ENCODE measurements around the gene TMEM88. TPM values are rescaled to one million over a fixed set of nuclear protein-coding genes. Genes with fewer than 3 reads are reported as not detected.
A peak's percentile ranks its signal among the peaks of the same experiment; 100 is the strongest.

TMEM88 gene
- total RNA-seq, 3 donors from 2014 or later: 4.8 to 21.0 (median 5.7) TPM

DNA sequence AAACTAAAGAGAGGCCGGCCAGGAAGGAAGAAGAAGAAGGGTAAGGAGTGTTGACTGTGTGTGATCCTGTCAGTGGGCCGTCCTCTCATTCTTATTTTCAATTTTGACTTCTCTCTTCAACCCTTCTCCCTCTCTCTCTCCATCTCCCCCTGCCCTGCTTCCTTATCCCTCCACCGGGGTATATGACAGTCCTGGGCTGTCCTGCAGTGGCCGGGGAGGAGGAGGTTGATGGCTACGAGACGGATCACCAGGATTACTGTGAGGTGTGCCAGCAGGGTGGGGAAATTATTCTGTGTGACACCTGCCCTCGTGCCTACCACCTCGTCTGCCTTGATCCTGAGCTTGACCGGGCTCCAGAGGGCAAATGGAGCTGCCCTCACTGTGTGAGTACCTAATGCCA, 39.4 kb downstream of the TMEM88 start:
- TF ChIP-seq POLR2AphosphoS5 (IDR thresholded peaks at IDR 0.05): no peak
- no peaks in the 10 kb centered on the region for H3K36me3 ChIP-seq
- no peak for DNase-seq (ENCODE audit: low spot score in 2 of 2)
- peaks cover 0 to 4% of the 10 kb centered on the region in 2 donors for H3K4me1 ChIP-seq
- intact Hi-C loops (cut with DNase I; ENCODE audit: low total_unique reads): no loop called here
- no peaks in the 10 kb centered on the region for H3K9me3 ChIP-seq
- no peaks in the 10 kb centered on the region for H3K27me3 ChIP-seq
- no peak overlapping the region for H3K27ac ChIP-seq
- H3K4me3 ChIP-seq: no peak overlapping the region

DNA sequence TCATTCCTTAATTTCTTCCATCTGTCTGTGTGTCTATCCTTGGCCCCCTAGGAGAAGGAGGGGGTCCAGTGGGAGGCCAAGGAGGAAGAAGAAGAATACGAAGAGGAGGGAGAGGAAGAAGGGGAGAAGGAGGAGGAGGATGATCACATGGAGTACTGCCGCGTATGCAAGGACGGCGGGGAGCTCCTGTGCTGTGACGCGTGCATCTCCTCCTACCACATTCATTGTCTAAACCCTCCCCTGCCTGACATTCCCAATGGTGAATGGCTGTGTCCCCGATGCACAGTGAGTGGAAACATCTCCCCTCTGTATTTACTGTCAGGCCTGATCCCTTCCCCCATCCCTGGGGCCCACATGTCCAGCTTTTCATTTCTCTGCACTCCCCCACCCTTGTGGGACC, 40.0 kb downstream of the TMEM88 start:
- no peaks in the 10 kb centered on the region for H3K27me3 ChIP-seq
- peaks cover 0 to 2% of the 10 kb centered on the region in 2 donors for H3K4me1 ChIP-seq
- no peak for DNase-seq (ENCODE audit: low spot score in 2 of 2)
- intact Hi-C loops (cut with DNase I; ENCODE audit: low total_unique reads): no loop called here
- H3K4me3 ChIP-seq: no peak overlapping the region
- H3K36me3 ChIP-seq: no peaks in the 10 kb centered on the region
- no peak overlapping the region for H3K27ac ChIP-seq
- TF ChIP-seq CTCF (IDR thresholded peaks at IDR 0.05) (no peak), POLR2A (IDR thresholded peaks at IDR 0.05) (no peak), POLR2AphosphoS5 (IDR thresholded peaks at IDR 0.05) (no peak)
- no peaks in the 10 kb centered on the region for H3K9me3 ChIP-seq

GRCh38 chr17:7897090-7897489, 42.2 kb downstream of the TMEM88 start:
- intact Hi-C loops (cut with DNase I; ENCODE audit: low total_unique reads): no loop called here
- H3K36me3 ChIP-seq: peaks cover 7% of the 10 kb centered on the region

DNA sequence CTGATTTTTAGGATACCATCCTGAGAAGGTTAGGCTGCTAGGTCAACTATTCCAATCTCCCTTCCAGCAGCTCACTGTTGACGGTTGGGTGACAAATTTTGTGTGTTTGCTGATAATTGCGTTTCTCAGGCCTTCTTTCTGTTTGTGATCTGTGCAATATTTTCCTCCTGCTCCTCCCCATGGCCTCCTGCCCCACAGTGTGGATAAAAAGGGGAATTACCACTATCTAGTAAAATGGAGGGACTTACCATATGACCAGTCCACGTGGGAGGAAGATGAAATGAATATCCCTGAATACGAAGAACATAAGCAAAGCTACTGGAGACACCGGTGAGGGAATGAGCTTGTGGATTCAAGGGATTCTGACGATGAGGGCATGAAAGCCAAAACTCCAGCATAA, 42.9 kb downstream of the TMEM88 start:
- TF ChIP-seq CTCF (IDR thresholded peaks at IDR 0.05) (peak in 2 of 3 donors; percentile 44 to 67), POLR2A (IDR thresholded peaks at IDR 0.05) (no peak)
- no peak for DNase-seq (ENCODE audit: low spot score in 2 of 2)
- H3K4me3 ChIP-seq: no peak overlapping the region
- no peaks in the 10 kb centered on the region for H3K27me3 ChIP-seq
- no peaks in the 10 kb centered on the region for H3K4me1 ChIP-seq
- intact Hi-C loops (cut with DNase I; ENCODE audit: low total_unique reads): loop anchor here (1.0 kb wide), 1 partner anchor 49 kb away; no protein-coding TSS in a partner anchor
- H3K9me3 ChIP-seq: no peaks in the 10 kb centered on the region
- no peak overlapping the region for H3K27ac ChIP-seq
- peaks cover 7% of the 10 kb centered on the region for H3K36me3 ChIP-seq

More at GRCh38 chr17:7897090-7897489, 42.2 kb downstream of the TMEM88 start:
- DNase-seq (ENCODE audit: low spot score in 2 of 2): no peak
- TF ChIP-seq POLR2AphosphoS5 (IDR thresholded peaks at IDR 0.05) (no peak), CTCF (IDR thresholded peaks at IDR 0.05) (no peak), POLR2A (IDR thresholded peaks at IDR 0.05) (no peak)
- Histone ChIP-seq H3K27ac (no peak overlapping the region), H3K4me3 (no peak overlapping the region), H3K27me3 (no peaks in the 10 kb centered on the region), H3K4me1 (no peaks in the 10 kb centered on the region), H3K9me3 (no peaks in the 10 kb centered on the region)

DNA sequence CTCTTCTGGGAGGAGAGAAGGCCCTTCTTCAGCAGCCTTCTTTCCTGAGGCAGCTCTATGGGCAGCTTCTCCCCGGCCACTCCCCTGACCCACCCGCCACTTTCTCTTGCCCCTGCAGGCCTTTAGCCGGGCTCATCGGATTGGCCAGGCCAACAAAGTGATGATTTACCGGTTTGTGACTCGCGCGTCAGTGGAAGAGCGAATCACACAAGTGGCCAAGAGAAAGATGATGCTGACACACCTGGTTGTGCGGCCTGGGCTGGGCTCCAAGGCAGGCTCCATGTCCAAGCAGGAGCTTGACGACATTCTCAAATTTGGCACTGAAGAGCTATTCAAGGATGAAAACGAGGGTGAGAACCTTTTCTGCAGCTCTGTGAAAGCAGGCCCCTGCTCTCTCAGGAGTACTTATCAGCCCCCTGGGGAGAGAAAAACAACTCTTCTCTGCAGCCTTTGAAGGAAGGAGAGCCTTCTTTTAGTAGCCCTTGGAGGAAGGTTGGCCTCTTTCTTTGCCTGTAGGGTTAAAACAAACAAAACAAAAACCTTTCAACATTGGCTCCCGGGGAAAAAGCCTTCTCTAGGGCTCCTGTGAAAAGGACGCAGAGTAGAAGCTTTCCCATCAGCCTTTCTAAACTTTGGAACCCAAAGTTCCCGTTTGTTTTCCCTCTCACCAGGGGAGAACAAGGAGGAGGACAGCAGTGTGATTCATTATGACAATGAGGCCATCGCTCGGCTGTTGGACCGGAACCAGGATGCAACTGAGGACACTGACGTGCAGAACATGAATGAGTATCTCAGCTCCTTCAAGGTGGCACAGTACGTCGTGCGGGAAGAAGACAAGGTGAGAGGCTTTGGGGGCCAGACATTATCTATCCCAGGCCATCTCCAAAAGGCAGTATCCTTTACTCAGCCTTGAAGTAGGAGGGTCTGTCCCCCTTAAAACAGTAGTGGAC, 48.6 kb downstream of the TMEM88 start:
- Histone ChIP-seq H3K4me1 (no peaks in the 10 kb centered on the region), H3K4me3 (no peak overlapping the region), H3K9me3 (no peaks in the 10 kb centered on the region), H3K36me3 (peaks cover 7% of the 10 kb centered on the region), H3K27ac (no peak overlapping the region), H3K27me3 (no peaks in the 10 kb centered on the region)
- no peak for TF ChIP-seq POLR2A (IDR thresholded peaks at IDR 0.05)
- TF ChIP-seq CTCF (IDR thresholded peaks at IDR 0.05): no peak
- no peak for TF ChIP-seq POLR2AphosphoS5 (IDR thresholded peaks at IDR 0.05)
- DNase-seq (ENCODE audit: low spot score in 2 of 2): no peak
- intact Hi-C loops (cut with DNase I; ENCODE audit: low total_unique reads): no loop called here

Other genes starting within 250 kb of the TMEM88 start
- 10 to 100 TPM; 22.8 to 33.9 (median 25.6) TPM for gene FXR2, start 240.2 kb upstream of the TMEM88 start, total RNA-seq
- 10 to 100 TPM; 52.5 to 78.4 (median 62.9) TPM for gene SAT2, start 227.2 kb upstream of the TMEM88 start, total RNA-seq
- under 1 TPM in 1 of 3 donors, not detected in 2; 0.16 TPM for gene SHBG, start 224.9 kb upstream of the TMEM88 start, total RNA-seq
- gene ATP1B2, start 204.1 kb upstream of the TMEM88 start, total RNA-seq: 1 to 10 TPM in 1 of 3 donors, under 1 TPM in 2; 0.16 to 1.2 (median 0.98) TPM
- 10 to 100 TPM; 23.9 to 31.9 (median 24.2) TPM for gene TP53, start 167.6 kb upstream of the TMEM88 start, total RNA-seq
- gene WRAP53, start 166.6 kb upstream of the TMEM88 start, total RNA-seq: 1 to 10 TPM; 3.6 to 5.4 (median 4.2) TPM
- 1 to 10 TPM in 2 of 3 donors, under 1 TPM in 1; 0.48 to 5.7 (median 3.3) TPM for gene EFNB3, start 149.9 kb upstream of the TMEM88 start, total RNA-seq
- gene DNAH2, start 137.3 kb upstream of the TMEM88 start, total RNA-seq: 1 to 10 TPM in 1 of 3 donors, under 1 TPM in 2; 0.16 to 1.5 (median 0.98) TPM
- gene KDM6B, start 20.8 kb upstream of the TMEM88 start, total RNA-seq: 10 to 100 TPM in 2 of 3 donors, 1 to 10 TPM in 1; 6.4 to 89.7 (median 10.5) TPM
- 10 to 100 TPM; 84.7 to 92.4 (median 89.9) TPM for gene NAA38, start 2.5 kb downstream of the TMEM88 start, total RNA-seq
- gene CYB5D1, start 2.9 kb downstream of the TMEM88 start, total RNA-seq: 10 to 100 TPM in 2 of 3 donors, 1 to 10 TPM in 1; 8.2 to 20.5 (median 13.4) TPM
- gene CHD3, start 33.7 kb downstream of the TMEM88 start, total RNA-seq: 10 to 100 TPM; 47.5 to 99.0 (median 90.0) TPM
- gene RNF227, start 61.2 kb downstream of the TMEM88 start, total RNA-seq: 10 to 100 TPM in 1 of 3 donors, 1 to 10 TPM in 2; 4.6 to 19.5 (median 8.6) TPM
- gene KCNAB3, start 74.8 kb downstream of the TMEM88 start, total RNA-seq: 1 to 10 TPM in 2 of 3 donors, under 1 TPM in 1; 0.48 to 1.5 (median 1.3) TPM
- 10 to 100 TPM; 24.9 to 38.9 (median 37.7) TPM for gene TRAPPC1, start 76.9 kb downstream of the TMEM88 start, total RNA-seq
- 10 to 100 TPM; 17.0 to 27.2 (median 23.9) TPM for gene CNTROB, start 77.1 kb downstream of the TMEM88 start, total RNA-seq
- under 1 TPM in 1 of 3 donors, not detected in 2; 0.15 TPM for gene GUCY2D, start 147.5 kb downstream of the TMEM88 start, total RNA-seq
- gene ALOX15B, start 184.0 kb downstream of the TMEM88 start, total RNA-seq: 10 to 100 TPM in 2 of 3 donors, 1 to 10 TPM in 1; 3.3 to 38.3 (median 12.3) TPM
- not detected for gene ALOX12B, start 232.7 kb downstream of the TMEM88 start, total RNA-seq